Measurements from ENCODE around the gene IFNGR1. TPM values are rescaled to one million over a fixed set of nuclear protein-coding genes. Genes with fewer than 3 reads are reported as not detected.
"Not testable (repeated sequence)": the region's sequence is repeated elsewhere in the genome, so short reads cannot be mapped to it uniquely, and the experiment has no call there.

IFNGR1 gene
- total and polyA plus RNA-seq, 12 donors: 55.8 to 132 (median 78.7) TPM

- ATAC-seq (no peak), DNase-seq (no peak)
- Histone ChIP-seq H3K36me3 (no peaks in the 10 kb centered on the region), H3K4me3 (no peak overlapping the region), H3K27ac (no peak overlapping the region), H3K9me3 (peaks cover 0 to 38% (median 8%) of the 10 kb centered on the region in 11 donors), H3K27me3 (no peaks in the 10 kb centered on the region), H3K4me1 (peaks cover 0 to 12% (median 0%) of the 10 kb centered on the region in 9 donors)
- WGBS, 2 donors: 95 to 100% methylated on average over 1 of the region's 1 CpG
- TF ChIP-seq CTCF (IDR thresholded peaks at IDR 0.05): no peak
- intact Hi-C loops (cut with DNase I): no loop called here
Observed at GRCh38 chr6:137254966-137255365, 35.8 kb upstream of the IFNGR1 start.

- ATAC-seq; H3K4me3 ChIP-seq; H3K36me3 ChIP-seq; DNase-seq; intact Hi-C loops (cut with DNase I); H3K27ac ChIP-seq; H3K27me3 ChIP-seq: not testable (repeated sequence)
- WGBS, 2 donors: 61 to 87% methylated on average over 2 of the region's 2 CpGs
- H3K9me3 ChIP-seq: peaks cover 0 to 38% (median 8%) of the 10 kb centered on the region in 11 donors
- peaks cover 0 to 12% (median 0%) of the 10 kb centered on the region in 9 donors for H3K4me1 ChIP-seq
Observed at GRCh38 chr6:137254430-137254829, 35.2 kb upstream of the IFNGR1 start.

GRCh38 chr6:137248702-137249101, 29.5 kb upstream of the IFNGR1 start:
- intact Hi-C loops (cut with DNase I): no loop called here
- DNase-seq: no peak
- no peak overlapping the region for H3K4me3 ChIP-seq
- peak overlapping the region in 2 of 10 donors; percentile 15 to 59 for H3K27ac ChIP-seq
- no peak for TF ChIP-seq CTCF (IDR thresholded peaks at IDR 0.05)
- 77 to 84% methylated on average over 4 of the region's 4 CpGs for WGBS, 2 donors
- H3K36me3 ChIP-seq: no peaks in the 10 kb centered on the region
- ATAC-seq: peak in 4 of 8 donors; percentile 52 to 80 (median 64)
- H3K27me3 ChIP-seq: no peaks in the 10 kb centered on the region
- peaks cover 0 to 7% (median under 1%) of the 10 kb centered on the region in 11 donors for H3K9me3 ChIP-seq
- H3K4me1 ChIP-seq: peaks cover 0 to 30% (median 0%) of the 10 kb centered on the region in 9 donors

GRCh38 chr6:137247724-137248123, 28.5 kb upstream of the IFNGR1 start:
- Histone ChIP-seq H3K27me3 (no peaks in the 10 kb centered on the region), H3K36me3 (no peaks in the 10 kb centered on the region), H3K9me3 (no peaks in the 10 kb centered on the region), H3K27ac (no peak overlapping the region), H3K4me3 (no peak overlapping the region), H3K4me1 (peaks cover 0 to 30% (median 0%) of the 10 kb centered on the region in 9 donors)
- no peak for ATAC-seq
- intact Hi-C loops (cut with DNase I): no loop called here
- DNase-seq: no peak
- no peak for TF ChIP-seq CTCF (IDR thresholded peaks at IDR 0.05)

GRCh38 chr6:137246791-137247202, 27.6 kb upstream of the IFNGR1 start:
- Histone ChIP-seq H3K27me3 (no peaks in the 10 kb centered on the region), H3K27ac (peak overlapping the region in 1 of 10 donors; percentile 67), H3K36me3 (no peaks in the 10 kb centered on the region), H3K4me3 (no peak overlapping the region), H3K9me3 (no peaks in the 10 kb centered on the region), H3K4me1 (peaks cover 0 to 34% (median 0%) of the 10 kb centered on the region in 9 donors)
- TF ChIP-seq CTCF (IDR thresholded peaks at IDR 0.05): no peak
- 87 to 88% methylated on average over 1 of the region's 1 CpG for WGBS, 2 donors
- ATAC-seq (no peak), DNase-seq (no peak)
- intact Hi-C loops (cut with DNase I): no loop called here
